PC-9 (cell line): ENCODE data around the gene DCTN2.

Experiments
- EZH2 ChIP-seq: fragments of 200-600 bp; sonication (generic); IDR thresholded peaks from 2 replicates; pipeline ENCODE4 v1.8.0; 2017; ENCODE audit warnings: antibody characterized with exemption, low read depth
- TF ChIP-seq, protein P1 (sequence below): fragments of 200-600 bp; sonication (generic); conservative IDR thresholded peaks from 2 replicates; pipeline ENCODE4 v1.6.1; 2017; ENCODE audit warnings: mixed run types, antibody characterized with exemption, mild to moderate bottlenecking, moderate library complexity

DNA sequence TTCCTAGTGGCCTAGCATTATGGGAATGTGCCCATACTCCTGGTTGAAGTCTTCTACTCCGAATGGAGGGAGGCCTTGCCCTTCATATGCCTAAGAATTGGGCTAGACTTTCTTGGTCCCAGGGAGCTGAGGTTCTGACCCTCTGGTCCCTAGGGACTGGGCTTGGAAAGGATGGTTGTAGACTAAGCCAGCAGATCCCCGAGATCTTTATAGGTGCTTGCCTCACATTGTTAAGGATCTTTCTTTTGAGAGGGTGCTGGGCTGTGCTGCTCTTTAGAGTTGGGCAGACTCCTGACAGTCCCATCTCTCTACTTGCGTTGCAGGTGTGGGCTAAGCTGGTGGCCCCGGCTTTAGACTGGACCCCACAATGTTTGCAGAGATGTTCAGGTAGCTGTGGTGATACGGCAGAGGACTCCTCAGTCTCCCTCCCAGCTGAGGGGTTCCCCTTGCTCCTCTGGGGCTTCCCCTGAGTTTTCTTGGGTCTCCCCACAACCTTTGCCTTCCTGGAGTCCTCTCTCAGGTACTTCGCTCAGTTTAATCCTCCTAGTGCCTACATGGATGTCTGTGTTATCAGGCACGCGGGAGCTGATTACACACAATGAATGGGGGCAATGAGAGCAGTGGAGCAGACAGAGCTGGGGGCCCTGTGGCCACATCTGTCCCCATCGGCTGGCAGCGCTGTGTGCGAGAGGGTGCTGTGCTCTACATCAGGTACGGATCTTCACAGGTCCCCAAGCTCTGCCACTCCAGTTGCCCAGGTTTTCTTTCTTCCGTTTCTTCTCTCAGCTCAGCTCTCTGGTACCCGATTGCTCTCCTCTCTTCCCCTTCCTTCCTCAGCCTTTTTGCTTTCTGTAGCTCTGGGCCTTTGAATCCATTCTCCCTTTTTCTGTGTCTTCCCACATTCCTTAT is 23.0 kb downstream of the DCTN2 start:
- TF ChIP-seq, protein P1, sequence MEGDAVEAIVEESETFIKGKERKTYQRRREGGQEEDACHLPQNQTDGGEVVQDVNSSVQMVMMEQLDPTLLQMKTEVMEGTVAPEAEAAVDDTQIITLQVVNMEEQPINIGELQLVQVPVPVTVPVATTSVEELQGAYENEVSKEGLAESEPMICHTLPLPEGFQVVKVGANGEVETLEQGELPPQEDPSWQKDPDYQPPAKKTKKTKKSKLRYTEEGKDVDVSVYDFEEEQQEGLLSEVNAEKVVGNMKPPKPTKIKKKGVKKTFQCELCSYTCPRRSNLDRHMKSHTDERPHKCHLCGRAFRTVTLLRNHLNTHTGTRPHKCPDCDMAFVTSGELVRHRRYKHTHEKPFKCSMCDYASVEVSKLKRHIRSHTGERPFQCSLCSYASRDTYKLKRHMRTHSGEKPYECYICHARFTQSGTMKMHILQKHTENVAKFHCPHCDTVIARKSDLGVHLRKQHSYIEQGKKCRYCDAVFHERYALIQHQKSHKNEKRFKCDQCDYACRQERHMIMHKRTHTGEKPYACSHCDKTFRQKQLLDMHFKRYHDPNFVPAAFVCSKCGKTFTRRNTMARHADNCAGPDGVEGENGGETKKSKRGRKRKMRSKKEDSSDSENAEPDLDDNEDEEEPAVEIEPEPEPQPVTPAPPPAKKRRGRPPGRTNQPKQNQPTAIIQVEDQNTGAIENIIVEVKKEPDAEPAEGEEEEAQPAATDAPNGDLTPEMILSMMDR, result no peak
- no peak for TF ChIP-seq EZH2
